Esophagus muscularis mucosa (tissue), 4 donors: ENCODE results near the gene PLB1. TPM values are rescaled to one million over a fixed set of nuclear protein-coding genes. Genes with fewer than 3 reads are reported as not detected.

Source experiments
- DNase-seq: peaks from one replicate; pipeline ENCODE4 v3.0.0-alpha.2; 2017; ENCODE audit errors: extremely low spot score
- H3K27ac ChIP-seq, 4 donors: fragments of 200-600 bp; sonication (generic); replicated peaks in 1 of 4; 1 replicate in 3 of 4; 2 replicates in 1 of 4; pipeline ENCODE4 v1.5.1; 2016 to 2019; ENCODE audit warnings: mild to moderate bottlenecking in 1 of 4
- H3K27me3 ChIP-seq, 4 donors: fragments of 200-600 bp; sonication (generic); one replicate each; pipeline versions ENCODE4 v1.5.1 to v1.6.0; 2016 to 2019
- H3K36me3 ChIP-seq, 4 donors: fragments of 200-600 bp; sonication (generic); one replicate each; pipeline ENCODE4 v1.5.1; 2016 to 2019
- H3K4me1 ChIP-seq, 4 donors: fragments of 200-600 bp; sonication (generic); one replicate each; pipeline ENCODE4 v1.5.1; 2016 to 2019
- H3K4me3 ChIP-seq, 4 donors: fragments of 200-600 bp; sonication (generic); 1 replicate in 2 of 4; 2 replicates in 2 of 4; pipeline ENCODE4 v1.5.1; 2016 to 2019; ENCODE audit warnings: mild to moderate bottlenecking in 4 of 4, moderate library complexity in 1 of 4
- H3K9me3 ChIP-seq, 4 donors: fragments of 200-600 bp; sonication (generic); 1 replicate in 3 of 4; 2 replicates in 1 of 4; pipeline ENCODE4 v1.5.1; 2016 to 2019
- EP300 ChIP-seq: sonication (generic); formaldehyde crosslinking; IDR thresholded peaks from one replicate; pipeline ENCODE4 v1.6.1; 2017; ENCODE audit warnings: antibody characterized with exemption
- POLR2A ChIP-seq: fragments of 450-650 bp; IDR thresholded peaks from one replicate; pipeline ENCODE4 v1.6.1; 2017; ENCODE audit warnings: antibody characterized with exemption, moderate library complexity, mild to moderate bottlenecking, low read depth
- POLR2AphosphoS5 ChIP-seq, 2 donors: sonication (generic); formaldehyde crosslinking; IDR thresholded peaks; one replicate each; pipeline ENCODE4 v1.6.1; 2017; ENCODE audit warnings: antibody characterized with exemption in 2 of 2
- WGBS: methylation state at CpG from one replicate; pipeline ENCODE4 v1.1.5; 2018; 5-methylcytosine and 5-hydroxymethylcytosine counted together
- intact Hi-C: fragments of 100-400 bp; cut with DNase I; formaldehyde crosslinking; loops from one replicate; pipeline ENCODE4 v1.15.1; 2023
- total RNA-seq, 4 donors: library from RNA; depleted of rRNA; stranded (reverse); fragments of >200 nt; gene quantifications; one replicate each; pipeline versions ENCODE4 v1.1.0 to v1.2.1, GENCODE V29; 2016
- TF ChIP-seq, protein P1 (sequence below), 3 experiments: fragments of 200-600 bp in 2 of 3; fragments of 450-650 bp in 1 of 3; sonication (generic) in 2 of 3; IDR thresholded peaks; one replicate each; pipeline ENCODE4 v1.5.1; 2017 to 2019; ENCODE audit warnings: antibody characterized with exemption in 3 of 3, mild to moderate bottlenecking in 2 of 3, moderate library complexity in 1 of 3

The PLB1 gene
- total RNA-seq, 4 donors from 2014 or later = 2.5 to 11.1 (median 7.7) TPM

DNA sequence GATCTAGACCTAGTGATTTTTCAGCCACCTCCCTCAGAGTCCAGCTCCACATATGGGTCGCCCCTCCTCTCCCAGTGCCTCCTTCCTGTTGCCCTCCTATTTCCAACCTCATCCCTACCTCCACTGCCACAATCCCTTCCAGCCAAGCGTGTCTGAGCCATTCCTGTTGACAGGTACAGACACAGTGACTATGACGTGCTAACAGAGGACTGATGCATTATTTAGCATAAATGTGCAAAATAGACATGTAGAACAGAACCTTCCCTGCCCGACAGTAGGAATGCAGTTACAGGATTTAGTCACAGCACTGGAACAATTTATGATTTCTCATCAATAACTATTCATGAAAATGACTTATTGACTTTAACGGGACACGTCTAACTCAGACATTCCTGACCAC is 171.4 kb downstream of the PLB1 start:
- 95% methylated on average over 6 of the region's 6 CpGs for whole genome bisulfite sequencing
- intact Hi-C loops = no loop called here
- no peaks in the 10 kb centered on the region for H3K9me3 ChIP-seq
- no peak overlapping the region for H3K4me3 ChIP-seq
- DNase-seq = no peak
- TF ChIP-seq EP300 (no peak), POLR2A (no peak), POLR2AphosphoS5 (IDR thresholded peaks at IDR 0.05) (no peak)
- TF ChIP-seq, protein P1, sequence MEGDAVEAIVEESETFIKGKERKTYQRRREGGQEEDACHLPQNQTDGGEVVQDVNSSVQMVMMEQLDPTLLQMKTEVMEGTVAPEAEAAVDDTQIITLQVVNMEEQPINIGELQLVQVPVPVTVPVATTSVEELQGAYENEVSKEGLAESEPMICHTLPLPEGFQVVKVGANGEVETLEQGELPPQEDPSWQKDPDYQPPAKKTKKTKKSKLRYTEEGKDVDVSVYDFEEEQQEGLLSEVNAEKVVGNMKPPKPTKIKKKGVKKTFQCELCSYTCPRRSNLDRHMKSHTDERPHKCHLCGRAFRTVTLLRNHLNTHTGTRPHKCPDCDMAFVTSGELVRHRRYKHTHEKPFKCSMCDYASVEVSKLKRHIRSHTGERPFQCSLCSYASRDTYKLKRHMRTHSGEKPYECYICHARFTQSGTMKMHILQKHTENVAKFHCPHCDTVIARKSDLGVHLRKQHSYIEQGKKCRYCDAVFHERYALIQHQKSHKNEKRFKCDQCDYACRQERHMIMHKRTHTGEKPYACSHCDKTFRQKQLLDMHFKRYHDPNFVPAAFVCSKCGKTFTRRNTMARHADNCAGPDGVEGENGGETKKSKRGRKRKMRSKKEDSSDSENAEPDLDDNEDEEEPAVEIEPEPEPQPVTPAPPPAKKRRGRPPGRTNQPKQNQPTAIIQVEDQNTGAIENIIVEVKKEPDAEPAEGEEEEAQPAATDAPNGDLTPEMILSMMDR (IDR thresholded peaks at IDR 0.05) = no peak
- no peaks in the 10 kb centered on the region for H3K27me3 ChIP-seq
- H3K27ac ChIP-seq = peak overlapping the region; percentile 88 to 92 (median 90)
- H3K36me3 ChIP-seq = no peaks in the 10 kb centered on the region
- peaks cover 32 to 70% (median 60%) of the 10 kb centered on the region in 4 donors for H3K4me1 ChIP-seq

DNA sequence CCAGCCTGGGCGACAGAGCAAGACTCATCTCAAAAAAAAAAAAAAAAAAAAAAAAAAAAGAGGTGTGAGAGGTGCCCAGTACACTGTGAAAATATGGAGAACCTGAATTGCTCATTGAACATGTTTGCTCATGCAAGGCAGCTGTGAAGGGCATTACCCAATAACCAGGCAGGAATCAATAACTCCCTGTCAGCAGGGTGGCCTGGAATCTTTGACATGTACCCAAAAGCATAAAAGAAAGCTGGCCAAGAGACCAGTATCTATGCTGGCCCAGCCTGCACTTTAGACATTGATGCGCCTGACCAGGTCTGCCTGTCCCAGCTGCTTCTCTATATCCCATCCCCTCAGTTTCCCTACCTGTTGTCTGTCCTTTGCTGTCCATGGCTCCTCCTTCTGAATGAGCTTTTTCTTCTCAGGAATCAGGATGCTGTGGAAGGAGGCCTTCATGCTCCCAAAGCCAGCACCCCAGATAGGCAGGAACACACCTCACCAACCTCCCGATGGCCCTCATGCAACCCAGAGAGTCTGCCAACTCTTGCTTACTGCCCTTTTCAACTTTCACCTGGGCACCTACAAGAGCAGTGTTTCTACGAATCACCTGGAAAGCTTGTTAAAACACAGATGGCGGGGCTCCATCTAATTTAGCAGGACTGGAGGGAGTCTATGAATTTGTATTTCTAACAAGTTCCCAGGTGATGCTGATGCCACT is 172.4 kb downstream of the PLB1 start:
- TF ChIP-seq, protein P1 (IDR thresholded peaks at IDR 0.05) = no peak
- TF ChIP-seq POLR2A (no peak), EP300 (no peak), POLR2AphosphoS5 (IDR thresholded peaks at IDR 0.05) (no peak)
- intact Hi-C loops = no loop called here
- 100% methylated on average over 4 of the region's 5 CpGs for WGBS
- no peaks in the 10 kb centered on the region for H3K36me3 ChIP-seq
- no peak overlapping the region for H3K27ac ChIP-seq
- no peak for DNase-seq
- H3K4me3 ChIP-seq = no peak overlapping the region
- peaks cover 0 to 3% (median under 1%) of the 10 kb centered on the region in 4 donors for H3K9me3 ChIP-seq
- H3K4me1 ChIP-seq = peaks cover 22 to 60% (median 50%) of the 10 kb centered on the region in 4 donors
- H3K27me3 ChIP-seq = no peaks in the 10 kb centered on the region

DNA sequence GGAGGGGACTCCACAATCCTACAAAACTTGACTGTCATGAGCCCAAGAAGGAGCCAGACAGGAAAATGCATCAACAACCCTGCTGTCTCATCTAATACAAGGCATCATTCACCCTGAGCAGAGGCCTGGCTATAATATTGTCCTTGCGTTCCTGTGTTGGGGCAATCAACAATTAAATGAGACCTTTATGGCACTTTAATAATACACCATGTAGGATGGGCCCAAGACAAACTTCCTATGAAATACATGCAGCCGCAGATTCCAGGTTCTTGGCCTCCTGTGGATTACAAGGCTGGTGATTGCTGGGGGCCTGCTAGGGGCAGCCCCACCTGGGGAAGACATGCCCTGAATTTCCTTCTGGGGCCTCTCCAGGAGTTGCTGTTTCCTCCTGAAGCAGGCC is 173.0 kb downstream of the PLB1 start:
- TF ChIP-seq POLR2A (no peak), EP300 (no peak), POLR2AphosphoS5 (IDR thresholded peaks at IDR 0.05) (no peak)
- TF ChIP-seq, protein P1 (IDR thresholded peaks at IDR 0.05) = no peak
- intact Hi-C loops = no loop called here
- H3K4me1 ChIP-seq = peaks cover 16 to 58% (median 46%) of the 10 kb centered on the region in 4 donors
- no peaks in the 10 kb centered on the region for H3K36me3 ChIP-seq
- no peak overlapping the region for H3K27ac ChIP-seq
- 94% methylated on average over 2 of the region's 2 CpGs for WGBS
- no peak overlapping the region for H3K4me3 ChIP-seq
- no peaks in the 10 kb centered on the region for H3K27me3 ChIP-seq
- peaks cover 0 to 4% (median 2%) of the 10 kb centered on the region in 4 donors for H3K9me3 ChIP-seq
- no peak for DNase-seq

GRCh38 chr2:28670856-28671255 is 175.0 kb downstream of the PLB1 start:
- intact Hi-C loops = no loop called here
- H3K27me3 ChIP-seq = no peaks in the 10 kb centered on the region
- peaks cover 0 to 4% (median 2%) of the 10 kb centered on the region in 4 donors for H3K9me3 ChIP-seq
- H3K4me1 ChIP-seq = peaks cover 3 to 58% (median 46%) of the 10 kb centered on the region in 4 donors
- H3K4me3 ChIP-seq = no peak overlapping the region
- no peaks in the 10 kb centered on the region for H3K36me3 ChIP-seq
- TF ChIP-seq EP300 = no peak
- TF ChIP-seq, protein P1 (IDR thresholded peaks at IDR 0.05) = no peak
- no peak for TF ChIP-seq POLR2AphosphoS5 (IDR thresholded peaks at IDR 0.05)
- no peak for TF ChIP-seq POLR2A
- peak overlapping the region; percentile 36 to 62 (median 60) for H3K27ac ChIP-seq
- WGBS = 28% methylated on average over 2 of the region's 2 CpGs
- DNase-seq = no peak
